ENCODE results near the gene CDC14C. TPM values are rescaled to one million over a fixed set of nuclear protein-coding genes. Genes with fewer than 3 reads are reported as not detected.

CDC14C gene
- total and polyA plus RNA-seq, 2 experiments from 2014 or later: 0.23 TPM; not detected in 1

- no peaks in the 10 kb centered on the region for H3K36me3 ChIP-seq (replicated peaks; ENCODE audit: insufficient read depth, low read depth)
- TF ChIP-seq EZH2phosphoT487 (IDR thresholded peaks at IDR 0.05; ENCODE audit: low read depth, severe bottlenecking, unreplicated experiment): no peak
- no peak for TF ChIP-seq EZH2 (IDR thresholded peaks at IDR 0.05; ENCODE audit: borderline replicate concordance)
- TF ChIP-seq CTCF (IDR thresholded peaks at IDR 0.05; ENCODE audit: poor library complexity): no peak
- H3K4me2 ChIP-seq: no peak overlapping the region
- H3K27ac ChIP-seq: no peak overlapping the region
- no peak overlapping the region for H2AFZ ChIP-seq
- H3K79me2 ChIP-seq: no peaks in the 10 kb centered on the region
- H3K27me3 ChIP-seq: no peaks in the 10 kb centered on the region
- no peak overlapping the region for H3K4me3 ChIP-seq
- H4K20me1 ChIP-seq (ENCODE audit: insufficient read depth, poor library complexity, severe bottlenecking): no peaks in the 10 kb centered on the region
- no peaks in the 10 kb centered on the region for H3K4me1 ChIP-seq (ENCODE audit: insufficient read depth)
- no peaks in the 10 kb centered on the region for H3K9me2 ChIP-seq (replicated peaks; ENCODE audit: insufficient read depth)
- no peaks in the 10 kb centered on the region for H3K9me3 ChIP-seq (ENCODE audit: low read depth)
- WGBS (ENCODE audit: low lambda C conversion rate, missing lambda C conversion rate): 80% methylated on average over 2 of the region's 2 CpGs
- DNase-seq (ENCODE audit: low spot score): no peak
Measured at GRCh38 chr7:48932126-48932910, 8.0 kb downstream of the CDC14C start.

GRCh38 chr7:48933549-48934085 is 9.3 kb downstream of the CDC14C start:
- H3K4me1 ChIP-seq (ENCODE audit: insufficient read depth): no peaks in the 10 kb centered on the region
- no peaks in the 10 kb centered on the region for H3K27me3 ChIP-seq
- no peak overlapping the region for H2AFZ ChIP-seq
- H3K79me2 ChIP-seq: no peaks in the 10 kb centered on the region
- DNase-seq (ENCODE audit: low spot score): no peak
- H3K36me3 ChIP-seq (replicated peaks; ENCODE audit: insufficient read depth, low read depth): no peaks in the 10 kb centered on the region
- TF ChIP-seq EZH2 (IDR thresholded peaks at IDR 0.05; ENCODE audit: borderline replicate concordance) (no peak), CTCF (IDR thresholded peaks at IDR 0.05; ENCODE audit: poor library complexity) (no peak), EZH2phosphoT487 (IDR thresholded peaks at IDR 0.05; ENCODE audit: low read depth, severe bottlenecking, unreplicated experiment) (no peak)
- no peaks in the 10 kb centered on the region for H4K20me1 ChIP-seq (ENCODE audit: insufficient read depth, poor library complexity, severe bottlenecking)
- H3K27ac ChIP-seq: no peak overlapping the region
- WGBS (ENCODE audit: low lambda C conversion rate, missing lambda C conversion rate): 90% methylated on average over 3 of the region's 3 CpGs
- H3K9me3 ChIP-seq (ENCODE audit: low read depth): no peaks in the 10 kb centered on the region
- no peak overlapping the region for H3K4me3 ChIP-seq
- no peaks in the 10 kb centered on the region for H3K9me2 ChIP-seq (replicated peaks; ENCODE audit: insufficient read depth)
- no peak overlapping the region for H3K4me2 ChIP-seq

GRCh38 chr7:48938539-48939295 is 14.4 kb downstream of the CDC14C start:
- Histone ChIP-seq H3K27me3 (no peaks in the 10 kb centered on the region), H3K27ac (no peak overlapping the region), H2AFZ (no peak overlapping the region), H3K9me3 (ENCODE audit: low read depth) (no peaks in the 10 kb centered on the region), H3K4me2 (no peak overlapping the region), H3K4me1 (ENCODE audit: insufficient read depth) (no peaks in the 10 kb centered on the region), H3K79me2 (no peaks in the 10 kb centered on the region), H3K36me3 (replicated peaks; ENCODE audit: insufficient read depth, low read depth) (no peaks in the 10 kb centered on the region), H4K20me1 (ENCODE audit: insufficient read depth, poor library complexity, severe bottlenecking) (no peaks in the 10 kb centered on the region), H3K4me3 (no peak overlapping the region), H3K9me2 (replicated peaks; ENCODE audit: insufficient read depth) (no peaks in the 10 kb centered on the region)
- 90% methylated on average over 4 of the region's 4 CpGs for WGBS (ENCODE audit: low lambda C conversion rate, missing lambda C conversion rate)
- no peak for DNase-seq (ENCODE audit: low spot score)
- TF ChIP-seq CTCF (IDR thresholded peaks at IDR 0.05; ENCODE audit: poor library complexity): no peak
- TF ChIP-seq EZH2phosphoT487 (IDR thresholded peaks at IDR 0.05; ENCODE audit: low read depth, severe bottlenecking, unreplicated experiment): no peak
- TF ChIP-seq EZH2 (IDR thresholded peaks at IDR 0.05; ENCODE audit: borderline replicate concordance): no peak

Data from hepatocyte (in vitro differentiated cells).